Stimulated activated CD8-positive, alpha-beta memory T cell treated with anti-CD3 and anti-CD28 coated beads, Interleukin-15, amount 100 ng/mL, for 4 hours (primary cell): ENCODE measurements around the gene ST6GALNAC5.

Experiments
- DNase-seq, 2 donors: peaks; one replicate each; pipeline ENCODE4 v3.0.0-alpha.2; 2020; ENCODE audit warnings: low read depth in 2 of 2

The ST6GALNAC5 gene

DNA sequence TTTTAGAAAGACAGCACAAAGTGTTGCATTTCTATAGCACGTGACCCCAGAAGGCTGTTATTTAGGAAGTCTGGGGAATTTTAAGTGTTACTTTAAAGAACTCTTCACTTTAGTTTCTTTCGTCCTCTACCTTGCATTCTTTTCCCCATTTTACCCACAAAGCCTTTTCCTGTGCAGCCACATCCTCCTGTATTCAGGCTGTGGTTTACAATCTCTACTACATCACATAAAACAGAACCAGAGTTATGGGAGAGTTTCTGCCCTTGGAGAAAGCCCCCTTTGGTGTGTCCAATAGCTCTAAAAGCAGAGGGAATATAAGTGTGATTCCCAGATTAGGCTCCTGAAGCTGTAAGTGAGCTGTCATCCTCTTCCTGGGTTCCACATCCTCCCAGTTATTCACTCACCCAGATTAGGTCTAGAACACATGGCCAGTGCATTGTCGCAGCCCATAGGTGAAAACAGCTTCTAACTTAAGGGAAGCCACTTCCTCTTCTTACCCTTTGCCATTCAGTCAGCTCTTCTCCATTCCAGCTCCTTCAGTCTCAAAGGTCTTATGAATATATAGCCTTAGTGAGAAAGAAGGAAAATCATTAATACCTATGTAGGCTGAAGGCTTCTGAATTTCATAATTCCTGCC lies 180.8 kb downstream of the ST6GALNAC5 start:
- no peak for DNase-seq

DNA sequence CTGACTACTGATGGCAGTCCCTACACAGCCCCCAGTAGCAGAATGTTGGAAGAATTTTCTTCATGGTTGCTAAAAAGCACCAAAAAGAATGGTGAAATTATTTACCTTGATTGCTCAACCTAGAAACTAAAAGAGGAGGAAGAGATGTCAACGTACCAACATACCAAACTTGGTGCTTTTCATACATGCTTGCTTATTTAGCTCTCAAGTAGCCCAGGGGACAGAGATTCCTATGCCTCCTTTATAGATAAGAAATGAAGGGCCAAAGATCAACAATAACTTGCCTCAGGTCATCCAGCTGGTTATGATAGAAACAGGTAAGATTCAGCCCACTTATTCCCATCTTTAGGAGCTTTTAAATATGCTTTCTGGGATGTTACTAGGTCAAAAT lies 181.3 kb downstream of the ST6GALNAC5 start:
- no peak for DNase-seq

GRCh38 chr1:77051425-77051824 lies 184.1 kb downstream of the ST6GALNAC5 start:
- no peak for DNase-seq

DNA sequence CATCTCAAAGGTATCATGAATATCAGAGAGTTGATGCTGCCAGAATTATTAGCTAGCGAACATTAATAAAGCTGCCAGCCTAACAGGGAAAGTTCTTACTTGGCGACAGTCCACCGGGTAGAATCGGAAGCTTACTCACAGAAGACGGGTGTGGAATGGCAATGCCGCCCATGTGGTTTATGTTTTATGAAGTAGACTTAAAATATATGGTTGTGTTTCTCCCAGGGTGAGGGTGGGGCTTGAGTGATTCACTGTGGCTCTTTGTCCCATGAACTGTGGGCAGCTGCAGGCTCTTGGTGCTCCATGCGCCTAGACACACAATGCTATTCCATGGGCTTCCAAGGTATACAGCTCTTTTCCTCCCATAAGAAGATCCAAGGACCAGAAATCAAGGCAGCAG lies 189.2 kb downstream of the ST6GALNAC5 start:
- no peak for DNase-seq

- no peak for DNase-seq
Measured at GRCh38 chr1:77057994-77058585, 190.8 kb downstream of the ST6GALNAC5 start.

DNA sequence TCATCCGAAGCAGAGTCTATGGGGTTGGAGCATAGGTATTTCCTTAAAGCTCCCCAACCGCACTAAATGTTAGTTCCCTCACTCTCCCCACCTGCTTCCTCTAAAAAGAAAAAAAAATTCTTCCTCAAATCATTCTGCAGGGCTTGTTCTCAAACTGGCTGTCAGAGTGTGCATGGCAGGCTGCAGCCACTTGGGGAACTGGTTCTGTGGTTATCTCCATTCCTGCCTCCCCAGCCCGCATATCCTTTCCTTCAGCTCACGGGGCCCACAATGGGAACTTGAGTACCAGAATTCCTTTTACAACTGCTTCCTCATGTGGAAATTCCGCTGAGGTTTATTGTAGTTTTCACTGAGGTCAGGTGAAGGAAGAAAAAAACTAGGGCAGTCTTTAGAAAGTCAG lies 192.7 kb downstream of the ST6GALNAC5 start:
- no peak for DNase-seq

GRCh38 chr1:77061162-77061561 lies 193.9 kb downstream of the ST6GALNAC5 start:
- DNase-seq: no peak

- no peak for DNase-seq
Measured at GRCh38 chr1:77063118-77063517, 195.8 kb downstream of the ST6GALNAC5 start.

GRCh38 chr1:77064246-77064645 lies 197.0 kb downstream of the ST6GALNAC5 start:
- no peak for DNase-seq

DNA sequence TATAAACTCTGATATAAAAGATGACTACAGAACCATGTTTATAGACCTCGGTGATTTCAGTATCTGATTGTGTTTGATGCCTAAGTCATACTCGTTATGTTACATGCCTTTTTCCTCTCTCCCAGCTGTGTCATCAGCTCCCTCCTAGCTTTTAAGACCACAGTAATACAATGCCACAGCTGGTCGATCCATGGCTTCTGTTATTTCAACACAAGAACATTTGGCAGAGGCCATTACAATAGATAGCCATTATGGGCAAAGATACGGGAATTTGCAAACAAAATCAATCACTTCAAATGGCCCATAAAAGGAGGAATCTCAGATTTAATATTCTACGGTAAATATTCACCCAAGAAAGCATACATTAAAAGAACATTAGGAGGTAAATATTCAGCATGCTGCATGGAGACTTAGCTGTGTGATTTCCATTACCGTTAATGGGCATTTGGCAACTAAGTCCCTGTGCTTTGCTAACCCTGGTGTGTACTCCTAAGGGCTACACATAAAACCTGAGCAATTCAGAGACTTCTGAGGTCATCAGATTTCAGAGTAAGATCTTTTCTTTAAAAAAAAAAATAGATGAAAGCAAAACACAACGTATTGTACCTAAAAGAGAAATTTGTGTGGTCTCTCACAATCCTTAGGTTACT lies 198.5 kb downstream of the ST6GALNAC5 start:
- DNase-seq: no peak

DNA sequence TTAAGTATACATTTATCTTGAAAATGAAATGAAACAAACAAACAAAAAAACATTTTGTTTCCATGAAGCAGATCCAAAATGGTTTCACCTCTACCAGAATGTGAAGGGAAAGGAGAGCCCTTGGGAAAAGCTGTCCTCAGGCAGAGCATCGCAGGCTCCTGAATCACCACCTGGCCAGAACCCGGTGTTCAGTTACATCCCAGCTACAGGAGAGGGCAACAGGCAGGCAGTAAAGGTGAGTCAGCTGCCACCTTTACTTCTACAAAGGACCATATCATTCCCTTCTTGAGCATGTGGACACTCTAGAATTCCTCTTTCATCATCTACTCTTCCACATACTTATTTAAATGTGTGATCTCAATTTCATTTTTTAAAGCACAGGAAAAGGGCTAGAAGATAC lies 200.7 kb downstream of the ST6GALNAC5 start:
- DNase-seq: no peak

GRCh38 chr1:77076759-77077158 lies 209.5 kb downstream of the ST6GALNAC5 start:
- DNase-seq: no peak

- DNase-seq: no peak
Measured at GRCh38 chr1:77081834-77082233, 214.6 kb downstream of the ST6GALNAC5 start.

- DNase-seq: no peak
Measured at GRCh38 chr1:77084457-77084856, 217.2 kb downstream of the ST6GALNAC5 start.

GRCh38 chr1:77085109-77085508 lies 217.8 kb downstream of the ST6GALNAC5 start:
- no peak for DNase-seq

DNA sequence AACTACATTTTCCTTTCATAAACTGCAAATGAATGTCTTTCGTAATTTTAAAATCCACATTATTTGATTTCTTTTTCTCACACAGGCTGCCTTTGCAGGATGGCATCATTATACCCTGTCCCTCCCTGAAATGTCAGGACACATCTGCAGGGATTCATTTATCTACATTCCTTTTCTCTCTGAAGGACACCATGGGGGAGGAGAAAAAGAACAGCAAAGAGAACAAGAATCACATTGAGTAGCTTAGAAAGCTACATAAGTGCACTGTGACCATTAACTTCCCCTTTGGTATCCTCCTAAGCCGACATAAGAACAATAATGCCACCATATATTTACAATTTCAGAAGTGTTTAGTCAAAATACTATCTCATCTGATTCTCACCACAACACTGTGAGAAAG lies 222.5 kb downstream of the ST6GALNAC5 start:
- DNase-seq: no peak

DNA sequence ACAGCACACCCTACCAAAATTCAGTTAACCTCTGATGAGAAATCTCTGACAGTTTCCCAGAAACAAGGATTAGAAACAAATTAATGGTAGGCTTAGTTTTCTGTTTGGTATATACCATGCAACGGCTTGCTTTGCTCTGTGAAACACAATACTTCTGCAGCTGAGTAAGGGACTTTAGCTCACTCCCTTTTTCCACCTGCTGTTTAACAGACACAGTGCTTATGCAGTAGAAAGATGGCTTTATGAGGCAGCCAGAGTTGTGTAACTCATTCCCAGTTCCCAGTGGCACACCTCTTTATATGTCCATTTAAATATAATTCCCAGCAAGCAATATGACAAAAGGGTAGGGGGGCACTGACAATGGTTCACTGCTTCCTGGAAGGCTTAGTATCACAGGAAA lies 228.0 kb downstream of the ST6GALNAC5 start:
- no peak for DNase-seq

GRCh38 chr1:77096496-77097255 lies 229.4 kb downstream of the ST6GALNAC5 start:
- DNase-seq: no peak

GRCh38 chr1:77100875-77101274 lies 233.6 kb downstream of the ST6GALNAC5 start:
- DNase-seq: no peak

- DNase-seq: no peak
Measured at GRCh38 chr1:77103486-77103885, 236.2 kb downstream of the ST6GALNAC5 start.

DNA sequence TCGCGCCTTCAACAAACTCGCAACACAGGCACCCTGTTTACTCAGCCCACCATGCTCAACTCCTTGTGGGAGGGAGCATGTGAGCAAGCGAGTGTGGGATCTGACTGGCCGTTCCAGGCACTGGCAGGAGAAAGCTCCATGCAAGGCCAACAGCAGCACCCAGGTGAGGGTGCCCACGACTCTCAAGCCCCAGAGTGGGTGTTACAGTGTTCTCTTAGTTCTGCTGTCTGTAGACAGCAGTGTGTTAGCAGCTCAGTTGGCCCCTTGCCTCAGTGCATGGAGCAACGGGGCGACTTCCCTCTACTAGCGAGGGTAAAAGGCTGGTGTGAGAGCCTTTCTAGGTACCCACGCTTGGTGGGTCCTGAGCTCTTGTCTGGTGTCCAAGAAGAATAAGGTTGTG lies 237.4 kb downstream of the ST6GALNAC5 start:
- no peak for DNase-seq
